GM18519 (cell line): ENCODE measurements around the gene UBE2C.
"Not testable (repeated sequence)": the region's sequence is repeated elsewhere in the genome, so short reads cannot be mapped to it uniquely, and the experiment has no call there.

ENCODE experiments used
- ATAC-seq: cut with Tn5 transposase; IDR thresholded peaks from one replicate; pipeline ENCODE4 v1.9.1; 2021; ENCODE audit warnings: mild to moderate bottlenecking, moderate library complexity; ENCODE audit not compliant: unreplicated experiment, low FRiP score

The UBE2C gene

DNA sequence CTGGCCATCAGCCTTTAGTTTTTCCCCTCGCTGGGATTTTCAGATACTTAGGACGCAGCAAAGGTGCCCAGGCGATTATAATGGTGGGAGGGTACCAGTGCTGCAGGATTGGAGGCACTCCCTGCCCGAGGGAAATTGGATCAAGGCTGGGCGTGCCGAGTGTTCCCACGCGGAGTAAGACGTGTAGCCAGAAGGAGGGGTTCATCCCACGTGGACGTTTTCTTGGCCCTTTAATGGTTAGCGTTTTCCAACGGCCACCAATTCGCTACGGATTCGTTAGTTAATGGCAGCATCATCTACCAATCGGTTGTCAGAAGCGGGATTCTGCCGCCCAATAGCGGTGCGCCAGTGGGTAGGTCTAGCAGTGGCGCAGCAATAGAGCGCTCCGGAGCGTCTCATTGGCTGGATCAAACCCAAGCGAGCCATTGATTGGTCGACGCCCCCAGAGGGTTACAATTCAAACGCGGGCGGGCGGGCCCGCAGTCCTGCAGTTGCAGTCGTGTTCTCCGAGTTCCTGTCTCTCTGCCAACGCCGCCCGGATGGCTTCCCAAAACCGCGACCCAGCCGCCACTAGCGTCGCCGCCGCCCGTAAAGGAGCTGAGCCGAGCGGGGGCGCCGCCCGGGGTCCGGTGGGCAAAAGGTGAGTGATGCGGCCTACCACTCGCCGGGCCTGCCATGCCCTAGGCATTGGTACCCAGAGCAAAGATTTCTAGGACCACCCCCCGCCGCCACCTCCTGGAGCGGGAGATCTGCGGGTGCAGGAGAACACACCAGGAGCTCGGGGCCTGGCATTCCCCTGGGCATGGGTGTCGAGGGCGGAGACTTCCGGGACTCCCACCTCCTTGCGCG is at the start of gene UBE2C:
Gene UBE2C (plus strand): TSS at position 488 of the 849 bp plus-strand sequence. CDS start 52 bp downstream, at position 540.
- peak; percentile 98 for ATAC-seq

DNA sequence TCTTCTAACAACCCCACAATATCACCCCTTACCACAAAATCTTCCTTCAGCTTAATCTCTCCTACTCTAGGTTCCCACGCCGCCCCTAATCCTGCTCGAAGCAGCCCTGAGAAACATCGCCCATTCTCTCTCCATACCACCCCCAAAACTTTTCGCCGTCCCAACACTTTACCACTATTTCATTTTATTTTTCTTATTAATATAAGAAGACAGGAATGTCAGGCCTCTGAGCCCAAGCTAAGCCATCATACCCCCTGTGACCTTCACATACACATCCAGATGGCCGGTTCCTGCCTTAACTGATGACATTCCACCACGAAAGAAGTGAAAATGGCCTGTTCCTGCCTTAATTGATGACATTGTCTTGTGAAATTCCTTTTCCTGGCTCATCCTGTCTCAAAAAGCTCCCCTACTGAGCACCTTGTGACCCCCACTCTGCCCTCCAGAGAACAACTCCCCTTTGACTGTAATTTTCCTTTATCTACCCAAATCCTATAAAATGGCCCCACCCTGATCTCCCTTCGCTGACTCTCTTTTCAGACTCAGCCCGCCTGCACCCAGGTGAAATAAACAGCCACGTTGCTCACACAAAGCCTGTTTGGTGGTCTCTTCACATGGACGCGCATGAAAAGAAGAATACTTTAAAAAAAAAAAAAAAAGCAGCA is 47.7 kb upstream of the UBE2C start:
- ATAC-seq: not testable (repeated sequence)

DNA sequence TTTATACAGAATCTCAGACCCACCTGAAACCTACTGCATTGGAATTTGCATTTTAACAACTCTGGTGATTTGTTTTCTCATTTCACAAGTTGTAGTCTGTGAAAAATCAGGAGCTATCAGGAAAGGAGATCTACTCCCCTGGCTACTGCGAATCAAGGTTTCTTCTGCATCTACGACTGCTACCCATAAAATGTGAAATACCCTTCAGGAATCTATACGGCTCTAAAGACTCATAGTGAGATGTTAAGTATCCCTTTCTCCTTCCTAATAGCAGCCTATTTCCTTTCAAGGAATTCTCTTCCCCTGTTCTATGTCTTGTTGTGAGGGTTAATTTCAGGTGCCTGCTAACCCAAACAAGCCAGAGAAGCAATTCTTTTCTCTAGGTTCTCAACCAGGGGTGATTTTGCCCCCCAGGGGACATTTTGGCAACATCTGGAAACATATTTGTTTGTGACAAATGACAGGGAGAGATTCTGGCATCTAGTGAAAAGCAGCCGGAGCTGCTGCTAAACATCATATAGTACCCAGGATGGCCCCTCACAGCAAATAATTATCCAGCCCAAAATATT is 47.1 kb upstream of the UBE2C start:
- no peak for ATAC-seq

DNA sequence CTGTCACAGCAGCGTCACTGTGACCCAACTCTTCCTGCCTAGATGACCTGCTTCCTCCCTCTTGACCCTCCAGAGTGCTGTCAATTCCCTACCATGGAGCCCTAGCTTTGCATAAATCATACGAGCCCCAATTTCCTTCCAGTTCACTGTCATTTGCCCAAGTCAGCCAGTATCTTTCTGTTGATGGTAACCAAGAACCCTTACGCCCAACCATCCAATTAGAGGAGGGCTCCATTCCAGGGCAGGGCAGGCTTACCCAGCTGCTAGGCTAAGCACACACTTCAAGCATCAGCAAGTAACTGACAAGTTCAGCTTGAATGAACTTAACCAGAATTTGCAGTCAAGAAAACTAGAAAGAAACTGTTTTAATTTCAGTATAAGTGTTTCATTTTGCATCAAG is 46.5 kb upstream of the UBE2C start:
- ATAC-seq: no peak

DNA sequence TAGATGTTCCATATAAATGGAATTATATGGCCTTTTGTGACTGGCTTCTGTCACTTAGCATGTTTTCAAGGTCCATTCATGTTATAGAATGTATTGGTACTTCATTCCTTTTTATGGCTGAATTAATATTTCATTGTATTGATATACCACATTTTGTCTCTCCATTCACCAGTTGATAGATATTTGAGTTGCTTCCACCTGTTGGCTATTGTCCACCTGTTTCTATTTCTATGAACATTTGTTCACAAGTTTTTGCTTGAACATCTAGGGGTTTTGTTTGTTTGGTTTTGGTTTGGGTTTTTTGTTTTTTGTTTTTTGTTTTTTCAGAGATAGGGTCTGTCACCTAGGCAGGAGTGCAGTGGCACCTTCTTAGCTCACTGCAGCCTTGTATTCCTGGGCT is 44.0 kb upstream of the UBE2C start:
- no peak for ATAC-seq

DNA sequence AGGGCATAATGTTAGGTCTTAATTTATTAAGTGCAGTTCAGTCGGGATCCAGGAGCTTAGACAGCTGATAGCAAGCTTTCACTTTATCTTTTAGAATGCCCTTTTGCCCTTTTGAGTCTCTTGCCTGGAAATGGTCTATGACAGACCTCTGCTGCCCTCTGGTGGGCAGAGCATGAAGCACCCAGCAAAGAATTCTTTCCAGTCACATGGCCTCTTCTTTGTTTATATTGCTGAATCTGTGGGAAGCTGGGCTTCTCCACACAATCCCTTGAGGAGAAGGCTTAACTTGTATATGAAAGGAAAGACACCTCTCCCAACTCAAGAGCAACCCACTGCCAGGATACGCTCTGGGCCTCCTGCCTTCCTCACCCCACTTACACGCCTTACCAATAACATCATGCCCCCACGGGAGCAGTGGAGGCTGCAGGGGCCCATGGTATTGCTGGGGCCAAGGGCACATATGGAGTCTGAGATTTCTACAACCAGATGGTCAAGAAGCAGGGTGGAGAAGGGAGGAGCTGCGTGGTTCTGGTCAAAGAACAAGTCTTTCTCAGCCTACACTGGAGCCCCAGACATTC is 41.2 kb upstream of the UBE2C start:
- no peak for ATAC-seq

DNA sequence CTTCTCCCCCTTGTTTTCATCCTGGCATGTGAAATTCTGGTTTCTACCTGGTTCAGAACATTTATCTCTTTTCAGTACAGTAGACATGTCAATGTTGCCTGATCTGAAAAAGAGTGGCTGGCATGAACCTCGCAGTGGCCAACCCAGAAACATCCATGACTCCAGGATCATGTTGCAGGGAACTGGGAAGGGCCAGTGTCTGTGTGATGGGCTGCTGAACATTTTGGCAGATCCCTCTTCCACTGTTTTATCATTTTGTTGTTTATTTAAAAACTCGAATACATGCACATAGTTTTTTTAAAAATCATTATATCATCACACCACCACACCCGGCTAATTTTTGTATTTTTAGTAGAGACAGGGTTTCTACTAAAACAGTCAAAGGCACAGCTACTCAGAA is 39.8 kb upstream of the UBE2C start:
- no peak for ATAC-seq

DNA sequence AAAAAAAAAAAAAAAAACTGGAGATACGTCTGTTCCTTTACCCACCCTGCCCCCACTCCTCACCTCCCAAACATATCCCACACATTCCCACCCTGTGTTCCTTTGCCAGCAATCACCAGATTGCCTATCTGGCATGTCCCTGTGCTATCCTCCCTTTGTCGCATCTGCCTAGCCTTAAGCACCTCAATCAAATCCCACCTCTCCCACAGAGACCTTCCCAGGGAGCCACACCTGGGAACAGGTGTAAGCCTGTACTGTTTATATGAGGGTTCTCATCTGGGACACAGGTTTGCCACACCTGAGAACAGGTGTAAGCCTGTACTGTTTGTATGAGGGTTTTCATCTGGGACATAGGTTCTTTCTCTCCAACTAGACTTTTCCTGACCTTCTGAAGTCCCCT is 37.5 kb upstream of the UBE2C start:
- no peak for ATAC-seq

DNA sequence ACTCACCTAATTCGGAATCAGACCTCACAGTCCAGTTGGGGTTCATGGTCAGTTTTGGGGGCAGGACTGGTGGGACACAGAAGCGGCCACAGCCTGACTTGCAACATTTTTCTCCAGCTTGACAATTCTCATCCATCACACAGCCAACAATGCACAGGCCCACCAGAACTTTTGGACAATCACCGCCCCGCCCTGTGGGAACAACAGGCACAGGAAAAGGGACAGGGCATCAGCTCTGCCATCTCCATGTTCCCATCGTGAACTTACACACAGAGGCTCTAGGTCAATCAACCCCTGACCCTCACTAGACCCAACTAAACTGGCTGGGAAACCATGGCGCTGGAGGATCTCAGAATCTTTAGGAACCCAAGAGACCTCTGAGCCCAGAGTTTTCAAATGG is 37.0 kb upstream of the UBE2C start:
- ATAC-seq: no peak

DNA sequence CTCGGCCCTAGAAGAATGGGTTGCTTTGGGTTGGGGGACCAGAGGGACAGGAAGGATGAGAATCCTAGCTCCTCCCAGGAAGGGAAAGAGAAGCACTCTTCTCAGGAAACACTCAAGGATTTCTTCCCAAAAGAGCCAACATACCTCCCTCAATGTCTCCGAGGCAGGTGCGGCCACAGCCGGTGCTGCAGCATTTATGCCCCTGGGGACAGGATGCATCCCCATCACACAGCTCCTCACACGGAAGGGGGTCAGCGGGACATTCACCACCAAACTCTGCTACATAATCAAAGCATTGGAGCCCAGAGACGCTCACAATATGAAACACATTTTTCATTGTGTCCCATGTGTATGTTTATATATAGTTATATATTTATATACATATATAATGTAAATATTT is 35.5 kb upstream of the UBE2C start:
- no peak for ATAC-seq

DNA sequence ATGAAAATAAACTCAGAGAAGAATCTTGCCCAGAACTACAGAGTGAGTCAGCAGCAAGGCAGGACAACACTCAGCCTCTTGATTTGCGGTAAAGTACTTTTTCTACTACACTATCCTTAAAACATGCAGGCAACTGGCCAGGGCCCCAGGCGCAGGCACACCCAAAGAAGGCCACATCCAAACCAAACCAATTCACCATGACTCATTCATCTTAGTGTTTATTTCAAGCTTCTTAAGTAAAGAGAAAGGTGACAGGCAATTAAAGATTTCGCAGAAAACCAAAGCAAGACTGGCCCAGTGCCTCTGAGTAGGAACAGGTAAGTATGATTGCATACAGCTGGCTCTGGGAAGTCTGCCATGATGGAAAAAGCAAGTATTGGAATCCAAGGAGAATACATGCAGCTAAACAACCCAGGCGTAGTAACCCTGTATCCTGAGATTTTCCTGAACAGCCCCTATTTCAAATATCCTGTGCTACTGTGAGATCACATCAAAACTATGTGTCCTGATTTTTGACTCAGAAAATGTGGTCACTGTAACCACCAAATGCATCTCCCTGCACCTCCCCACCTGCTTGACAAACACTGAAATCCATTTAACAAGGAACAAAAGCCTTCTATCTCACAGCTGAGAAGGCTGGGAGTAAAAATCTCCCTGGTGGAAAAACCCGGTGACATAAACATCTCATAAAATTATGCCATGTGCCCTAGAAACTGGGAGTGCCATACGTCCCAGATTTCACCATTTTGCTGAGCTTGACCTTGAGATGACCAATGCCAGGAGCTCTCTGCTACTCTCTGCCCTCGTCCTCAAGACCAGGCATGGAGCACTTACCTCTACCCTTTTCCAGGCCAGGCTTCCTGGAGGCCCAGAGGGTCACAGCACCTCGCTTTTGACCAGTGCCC is 33.2 kb upstream of the UBE2C start:
- ATAC-seq: no peak

DNA sequence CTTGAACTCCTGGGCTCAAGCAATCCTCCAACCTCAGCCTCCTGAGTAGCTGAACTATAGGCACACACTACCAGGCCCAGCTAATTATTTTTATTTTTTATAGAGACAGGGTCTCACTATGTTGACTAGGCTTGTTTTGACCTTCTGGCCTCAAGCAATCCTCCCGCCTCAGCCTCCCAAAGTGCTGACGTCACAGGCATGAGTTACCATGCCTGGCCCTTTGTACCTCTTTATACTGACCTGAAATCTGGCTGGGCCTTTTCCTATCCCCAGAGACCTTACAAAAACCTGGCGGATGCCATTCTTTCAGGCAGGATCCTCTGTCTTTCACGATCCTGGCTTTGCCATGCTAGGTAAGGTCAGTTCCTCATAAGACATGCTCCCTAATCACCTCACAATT is 32.3 kb upstream of the UBE2C start:
- no peak for ATAC-seq

DNA sequence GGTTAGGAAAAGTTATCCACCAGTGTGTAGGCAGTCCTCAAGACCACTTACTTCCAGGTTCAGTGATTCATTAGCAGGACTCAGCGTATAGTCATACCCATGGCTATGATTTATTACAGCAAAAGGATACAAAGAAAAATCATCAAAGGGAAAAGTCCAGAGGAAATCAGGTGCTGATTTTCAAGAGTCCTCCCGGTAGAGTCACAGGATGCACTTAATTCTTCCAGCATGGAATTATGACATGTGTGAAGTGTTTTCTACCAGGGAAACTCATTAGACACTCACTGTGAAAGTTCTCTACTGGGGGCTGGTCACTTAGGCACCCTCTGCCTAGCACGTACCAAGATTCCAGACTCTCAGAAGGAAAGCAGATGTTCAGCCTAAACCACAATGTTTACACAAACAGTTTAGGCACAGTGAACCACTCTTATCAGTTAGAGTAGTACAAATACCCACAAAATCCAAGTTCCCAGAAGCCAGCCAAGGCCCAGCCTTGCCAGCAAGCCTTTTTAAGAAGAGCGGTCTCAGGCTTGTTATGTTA is 31.0 kb upstream of the UBE2C start:
- ATAC-seq: no peak

DNA sequence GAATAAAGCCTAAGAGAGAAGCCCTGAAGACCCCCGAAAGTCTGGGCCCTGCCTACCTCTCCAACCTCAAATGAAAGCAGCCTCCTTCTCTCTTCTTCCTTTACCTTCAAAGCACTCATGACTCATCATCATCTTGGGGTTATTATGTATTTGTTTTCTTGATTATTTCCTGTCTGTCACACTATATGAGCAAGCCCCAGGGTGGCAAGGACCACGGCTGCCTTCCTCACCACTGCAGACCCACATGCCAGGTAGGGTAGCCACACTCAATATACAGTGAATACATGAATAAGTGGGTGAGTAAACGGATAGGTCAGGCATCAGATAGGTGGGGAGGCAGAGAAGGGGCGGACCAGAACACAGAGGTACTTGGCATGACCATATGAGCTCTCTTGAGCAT is 29.6 kb upstream of the UBE2C start:
- ATAC-seq: no peak

DNA sequence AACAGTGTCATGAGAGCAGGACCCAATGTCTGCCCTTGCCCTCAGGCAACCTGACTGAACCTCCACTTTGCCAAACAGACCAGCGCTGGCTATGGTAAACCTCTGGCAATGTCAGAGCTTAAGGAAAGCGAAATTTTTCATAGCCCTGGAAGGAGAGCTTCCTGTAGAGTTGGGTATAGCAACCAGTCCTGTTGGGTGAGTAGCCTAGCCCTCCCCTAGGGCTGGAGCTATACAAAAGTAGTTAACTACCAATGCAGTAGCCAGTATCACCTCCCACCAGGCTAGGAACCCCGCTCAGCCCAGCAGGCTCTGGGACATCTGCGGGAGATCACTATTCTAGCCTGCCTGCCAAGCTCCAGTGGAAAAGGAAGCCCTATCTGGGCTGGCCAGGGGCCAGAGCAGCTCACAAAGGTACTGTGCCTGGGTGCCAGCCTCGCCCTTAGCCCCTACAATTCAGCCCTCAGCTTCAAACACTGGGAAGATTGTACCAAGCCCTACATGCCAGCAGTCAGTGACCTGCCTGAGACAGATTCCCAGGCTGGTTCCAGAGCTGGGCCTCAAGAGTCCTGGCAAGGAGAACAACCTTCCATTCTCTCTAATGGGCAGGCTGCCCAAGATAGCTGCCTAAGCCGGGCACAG is 28.7 kb upstream of the UBE2C start:
- no peak for ATAC-seq

DNA sequence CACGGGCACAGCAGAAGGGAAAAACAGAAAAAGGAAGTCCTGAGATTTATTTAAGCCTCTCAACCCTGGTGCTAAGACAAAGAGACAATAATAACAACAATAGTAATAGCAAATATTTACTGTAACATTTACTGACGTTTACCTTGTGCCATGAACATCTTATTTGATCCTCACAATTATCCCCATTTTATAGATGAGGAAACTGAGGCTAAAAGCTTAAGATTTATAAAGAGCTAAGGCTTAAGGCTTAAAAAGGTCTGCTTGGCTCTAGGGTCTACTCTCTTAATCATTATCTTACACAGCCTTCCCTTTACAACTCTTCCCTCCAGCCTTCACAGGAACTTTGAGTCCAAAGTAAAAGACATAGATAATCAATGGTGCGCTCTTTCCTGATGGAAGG is 24.1 kb upstream of the UBE2C start:
- no peak for ATAC-seq

DNA sequence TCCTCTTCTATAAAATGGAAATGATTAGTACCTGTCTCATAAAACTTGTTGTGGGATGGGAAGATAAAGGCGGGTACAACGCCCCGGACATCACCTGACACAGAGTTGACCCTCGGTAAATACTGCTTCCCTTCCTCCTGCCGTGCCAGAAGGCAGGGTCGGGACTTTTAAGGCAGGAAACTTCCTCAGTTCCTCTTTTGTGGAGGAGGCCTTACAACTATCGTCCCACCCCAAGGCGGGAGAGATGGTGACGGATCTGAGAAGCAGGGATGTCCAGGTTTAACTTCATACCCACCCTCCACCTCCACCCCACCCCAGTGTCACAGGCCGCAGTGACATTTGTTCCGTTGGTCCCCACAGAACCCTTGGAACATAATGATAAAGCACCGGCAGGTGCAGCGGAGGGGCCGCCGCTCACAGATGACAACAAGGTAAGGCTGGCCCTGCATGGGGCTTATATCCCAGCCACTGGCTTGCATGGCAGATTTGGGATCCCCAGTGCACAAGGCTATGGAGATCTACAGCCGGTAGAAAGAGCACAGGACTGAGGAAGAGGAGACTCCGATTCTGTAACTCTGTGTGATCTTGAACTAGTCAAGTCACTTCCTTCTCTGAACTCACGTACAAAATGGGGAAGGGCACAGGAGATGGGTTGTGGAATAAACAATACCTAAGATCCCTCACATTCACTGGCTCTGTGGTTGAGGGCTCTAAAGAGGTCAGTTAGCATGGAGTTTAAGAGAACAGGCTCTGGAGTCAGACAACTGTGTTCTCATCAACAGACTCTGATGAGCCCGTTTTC is 19.9 kb upstream of the UBE2C start:
- no peak for ATAC-seq

DNA sequence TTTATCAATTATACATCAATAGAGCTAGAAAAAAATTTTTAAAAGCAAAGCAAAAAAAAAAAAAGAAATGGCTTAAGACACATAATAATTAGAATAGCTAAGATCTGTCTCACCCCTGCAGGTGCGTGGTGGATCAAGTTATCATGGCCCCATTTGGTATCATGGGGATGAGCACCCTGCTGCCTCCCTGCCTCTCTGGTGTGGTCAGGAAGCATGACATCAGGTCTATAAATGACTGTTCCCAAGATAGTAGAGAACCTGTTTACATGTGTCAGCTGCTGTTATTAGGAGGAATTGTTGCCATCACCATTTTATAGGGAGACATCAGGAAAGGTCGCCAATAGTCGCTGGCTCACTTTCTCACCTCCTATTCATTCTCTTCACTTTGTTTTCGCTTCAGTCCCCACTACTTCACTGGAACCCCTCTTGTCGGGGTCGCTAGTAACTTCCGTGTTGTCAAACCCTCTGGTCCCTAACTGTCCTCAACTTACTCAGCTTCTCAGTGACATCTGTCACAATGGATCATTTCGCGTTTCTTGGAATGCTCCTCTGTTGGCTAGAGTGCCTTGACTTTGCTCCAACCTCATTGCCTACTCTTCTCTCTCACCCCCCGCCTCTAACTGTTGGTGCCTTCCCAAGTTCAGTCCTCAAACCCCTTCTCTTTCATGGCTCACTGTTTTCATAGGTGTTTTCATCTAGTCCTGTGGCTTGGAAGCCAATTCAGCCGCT is 15.9 kb upstream of the UBE2C start:
- no peak for ATAC-seq
